ENCODE data around the gene NEB. TPM values are rescaled to one million over a fixed set of nuclear protein-coding genes. Genes with fewer than 3 reads are reported as not detected.

NEB gene
- total RNA-seq, 3 donors from 2014 or later (not counting 1 experiment from before 2014, with no cell fraction given) = 5.0 to 5.7 (median 5.4) TPM

DNA sequence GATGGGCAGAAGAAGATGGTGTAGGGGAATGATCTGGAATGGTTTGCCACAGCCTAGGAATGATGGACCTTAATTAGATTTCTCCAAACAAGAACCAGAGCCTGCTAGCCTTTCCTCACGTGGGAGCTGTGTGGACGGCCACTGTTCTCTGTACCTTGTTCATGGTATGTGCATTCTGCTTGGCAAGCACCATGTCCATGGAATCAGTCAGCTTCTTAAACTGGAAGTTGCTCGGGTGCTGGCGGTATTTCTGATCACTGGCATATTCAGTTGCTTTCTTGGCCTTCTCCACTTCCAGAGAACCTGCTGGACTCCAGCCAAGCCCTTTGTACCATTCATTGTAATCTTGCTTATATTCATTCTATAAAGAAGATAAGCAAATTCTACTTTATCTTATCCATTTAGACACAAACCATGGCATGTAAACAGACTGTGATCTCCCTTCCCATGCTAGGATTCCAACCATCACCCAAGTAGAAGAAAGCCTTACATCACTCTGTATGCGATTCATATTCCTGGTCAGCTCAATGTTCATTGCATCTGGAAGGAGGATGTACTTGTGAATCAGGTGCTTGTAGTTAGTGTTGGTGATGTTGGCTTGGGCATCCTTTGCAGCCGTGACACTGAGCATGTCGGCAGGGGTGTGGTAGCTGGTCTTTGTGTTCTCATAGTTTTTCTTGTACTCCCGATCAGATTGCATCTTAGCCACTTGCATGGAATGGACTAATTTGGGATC, 78.4 kb downstream of the NEB start:
- Mint-ChIP-seq H3K27ac (no peak overlapping the region), H3K4me1 (peaks cover 11 to 14% of the 10 kb centered on the region in 2 donors), H3K4me3 (no peak overlapping the region), H3K36me3 (peaks cover 7% of the 10 kb centered on the region), H3K27me3 (ENCODE audit: low read depth in 2 of 2) (peaks cover 0 to 2% of the 10 kb centered on the region in 2 donors), H3K9me3 (no peaks in the 10 kb centered on the region)
- DNase-seq (no peak), ATAC-seq (no peak)
- no peaks in the 10 kb centered on the region for H3K36me3 ChIP-seq (ENCODE audit: control insufficient read depth, insufficient read depth, low read length)
- H3K27ac ChIP-seq (ENCODE audit: low read length) = no peak overlapping the region
- H3K9me3 ChIP-seq (ENCODE audit: control insufficient read depth, insufficient read depth, low read length) = no peaks in the 10 kb centered on the region
- H3K4me3 ChIP-seq (ENCODE audit: low read length) = no peak overlapping the region
- intact Hi-C loops (cut with micrococcal nuclease) = no loop called here
- no peaks in the 10 kb centered on the region for H3K27me3 ChIP-seq (ENCODE audit: control insufficient read depth, insufficient read depth, low read length)
- 96% methylated on average over 8 of the region's 8 CpGs for WGBS (ENCODE audit: insufficient coverage)
- no peak for TF ChIP-seq CTCF (IDR thresholded peaks at IDR 0.05)
- no peaks in the 10 kb centered on the region for H3K4me1 ChIP-seq (ENCODE audit: control insufficient read depth, insufficient read depth, low read length)

- no peak overlapping the region for H3K4me3 Mint-ChIP-seq
- intact Hi-C loops (cut with micrococcal nuclease) = no loop called here
- H3K27me3 Mint-ChIP-seq (ENCODE audit: low read depth in 2 of 2) = peaks cover 0 to 2% of the 10 kb centered on the region in 2 donors
- peaks cover 11 to 14% of the 10 kb centered on the region in 2 donors for H3K4me1 Mint-ChIP-seq
- H3K9me3 Mint-ChIP-seq = no peaks in the 10 kb centered on the region
- Histone ChIP-seq H3K27ac (ENCODE audit: low read length) (no peak overlapping the region), H3K27me3 (ENCODE audit: control insufficient read depth, insufficient read depth, low read length) (no peaks in the 10 kb centered on the region), H3K4me1 (ENCODE audit: control insufficient read depth, insufficient read depth, low read length) (no peaks in the 10 kb centered on the region), H3K36me3 (ENCODE audit: control insufficient read depth, insufficient read depth, low read length) (no peaks in the 10 kb centered on the region), H3K9me3 (ENCODE audit: control insufficient read depth, insufficient read depth, low read length) (no peaks in the 10 kb centered on the region), H3K4me3 (ENCODE audit: low read length) (no peak overlapping the region)
- TF ChIP-seq CTCF (IDR thresholded peaks at IDR 0.05) = no peak
- H3K36me3 Mint-ChIP-seq = peaks cover 7% of the 10 kb centered on the region
- no peak for DNase-seq
- no peak for ATAC-seq
- no peak overlapping the region for H3K27ac Mint-ChIP-seq
These were observed 79.4 kb downstream of the NEB start for GRCh38 chr2:151654891-151655290.

DNA sequence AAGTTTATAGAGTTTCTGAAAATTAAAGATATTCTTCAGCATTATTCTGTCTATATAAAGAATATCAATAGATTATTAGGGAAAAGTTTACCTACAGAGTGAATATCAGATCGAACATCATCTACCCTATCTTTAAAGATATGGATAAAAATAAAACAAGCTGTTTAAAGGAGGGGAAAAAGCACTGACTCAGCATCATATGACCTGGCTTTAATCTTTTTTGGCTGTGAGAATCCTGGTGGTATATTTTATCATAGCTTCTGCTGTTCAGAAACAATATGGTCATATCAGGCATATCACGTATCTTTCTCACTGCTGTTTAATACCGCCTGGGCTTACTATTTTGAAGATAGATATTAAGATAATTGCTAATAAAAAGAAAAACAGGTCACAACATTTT, 80.2 kb downstream of the NEB start:
- Mint-ChIP-seq H3K9me3 (no peaks in the 10 kb centered on the region), H3K36me3 (peaks cover 7% of the 10 kb centered on the region), H3K27ac (no peak overlapping the region), H3K27me3 (ENCODE audit: low read depth in 2 of 2) (peaks cover 0 to 2% of the 10 kb centered on the region in 2 donors), H3K4me3 (no peak overlapping the region), H3K4me1 (peaks cover 11 to 14% of the 10 kb centered on the region in 2 donors)
- H3K36me3 ChIP-seq (ENCODE audit: control insufficient read depth, insufficient read depth, low read length) = no peaks in the 10 kb centered on the region
- no peak overlapping the region for H3K27ac ChIP-seq (ENCODE audit: low read length)
- H3K9me3 ChIP-seq (ENCODE audit: control insufficient read depth, insufficient read depth, low read length) = no peaks in the 10 kb centered on the region
- DNase-seq (no peak), ATAC-seq (no peak)
- intact Hi-C loops (cut with micrococcal nuclease) = no loop called here
- H3K4me1 ChIP-seq (ENCODE audit: control insufficient read depth, insufficient read depth, low read length) = no peaks in the 10 kb centered on the region
- no peak for TF ChIP-seq CTCF (IDR thresholded peaks at IDR 0.05)
- H3K27me3 ChIP-seq (ENCODE audit: control insufficient read depth, insufficient read depth, low read length) = no peaks in the 10 kb centered on the region
- WGBS (ENCODE audit: insufficient coverage) = 100% methylated on average over 2 of the region's 3 CpGs
- H3K4me3 ChIP-seq (ENCODE audit: low read length) = no peak overlapping the region

DNA sequence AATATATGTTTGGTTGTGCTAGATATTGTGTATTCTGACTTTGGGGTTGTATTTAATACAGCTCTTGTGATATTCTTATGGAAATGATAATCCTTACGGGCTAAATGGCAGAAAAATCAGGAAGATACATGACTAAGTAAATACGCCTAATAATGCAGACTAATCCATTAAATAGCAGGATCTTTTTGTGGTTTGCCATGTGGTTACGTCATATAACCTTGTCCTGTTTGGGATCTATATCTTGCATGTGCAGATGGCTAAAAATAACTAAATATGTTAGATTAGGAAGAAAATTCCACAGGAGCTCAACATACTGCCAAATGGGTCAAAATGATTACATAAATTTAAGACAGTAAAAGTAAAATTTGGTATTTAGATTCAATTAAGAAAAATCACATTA, 83.0 kb downstream of the NEB start:
- H3K4me1 Mint-ChIP-seq = no peaks in the 10 kb centered on the region
- 92% methylated on average over 3 of the region's 3 CpGs for WGBS (ENCODE audit: insufficient coverage)
- no peaks in the 10 kb centered on the region for H3K4me1 ChIP-seq (ENCODE audit: control insufficient read depth, insufficient read depth, low read length)
- no peaks in the 10 kb centered on the region for H3K36me3 Mint-ChIP-seq
- no peaks in the 10 kb centered on the region for H3K27me3 ChIP-seq (ENCODE audit: control insufficient read depth, insufficient read depth, low read length)
- H3K36me3 ChIP-seq (ENCODE audit: control insufficient read depth, insufficient read depth, low read length) = no peaks in the 10 kb centered on the region
- H3K27me3 Mint-ChIP-seq (ENCODE audit: low read depth in 2 of 2) = no peaks in the 10 kb centered on the region
- no peak overlapping the region for H3K4me3 ChIP-seq (ENCODE audit: low read length)
- TF ChIP-seq CTCF (IDR thresholded peaks at IDR 0.05) = no peak
- no peak overlapping the region for H3K27ac ChIP-seq (ENCODE audit: low read length)
- intact Hi-C loops (cut with micrococcal nuclease) = no loop called here
- DNase-seq (no peak), ATAC-seq (no peak)
- no peaks in the 10 kb centered on the region for H3K9me3 Mint-ChIP-seq
- no peak overlapping the region for H3K4me3 Mint-ChIP-seq
- H3K27ac Mint-ChIP-seq = no peak overlapping the region
- no peaks in the 10 kb centered on the region for H3K9me3 ChIP-seq (ENCODE audit: control insufficient read depth, insufficient read depth, low read length)
